Natural killer cell (primary cell): ENCODE measurements around the gene SLC23A2. TPM values are rescaled to one million over a fixed set of nuclear protein-coding genes. Genes with fewer than 3 reads are reported as not detected.

Source experiments
- ATAC-seq, 3 donors: fragments of 150-1000 bp in 2 of 3; fragments of 200-7000 bp in 1 of 3; cut with Tn5 transposase; 1 replicate in 1 of 3; 2 replicates in 2 of 3; pipeline ENCODE4 v1.10.0; 2021; ENCODE audit warnings: mild to moderate bottlenecking in 2 of 3, moderate library complexity in 2 of 3
- DNase-seq, 2 donors: peaks; one replicate each; pipeline versions ENCODE4 v3.0.0 to v3.0.0-alpha.2; 2013 to 2021; ENCODE audit warnings: mixed read lengths in 1 of 2
- H3K27ac ChIP-seq: one replicate; pipeline ENCODE4 v1.5.1; 2013; ENCODE audit warnings: mild to moderate bottlenecking, low read length
- H3K27me3 ChIP-seq: one replicate; pipeline ENCODE4 v1.6.1; 2013; ENCODE audit warnings: low read length; ENCODE audit not compliant: control insufficient read depth, insufficient read depth
- H3K36me3 ChIP-seq: one replicate; pipeline ENCODE4 v1.6.1; 2013; ENCODE audit warnings: low read length; ENCODE audit not compliant: control insufficient read depth, insufficient read depth
- H3K4me1 ChIP-seq: one replicate; pipeline ENCODE4 v1.6.1; 2013; ENCODE audit warnings: low read length; ENCODE audit not compliant: control insufficient read depth, insufficient read depth
- H3K4me3 ChIP-seq: one replicate; pipeline ENCODE4 v1.5.1; 2013; ENCODE audit warnings: low read length
- H3K9me3 ChIP-seq: one replicate; pipeline ENCODE4 v1.6.1; 2013; ENCODE audit warnings: low read length; ENCODE audit not compliant: control insufficient read depth, insufficient read depth
- H3K27ac Mint-ChIP-seq, 2 donors: one replicate each; pipeline ENCODE4 v1.8.0; 2022; ENCODE audit warnings: mild to moderate bottlenecking in 2 of 2, mixed read lengths in 2 of 2, moderate library complexity in 1 of 2
- H3K27me3 Mint-ChIP-seq, 2 donors: one replicate each; pipeline ENCODE4 v1.8.0; 2022; ENCODE audit warnings: low read depth in 2 of 2, mixed read lengths in 2 of 2
- H3K36me3 Mint-ChIP-seq: one replicate; pipeline ENCODE4 v1.8.0; 2022; ENCODE audit warnings: mixed read lengths
- H3K4me1 Mint-ChIP-seq, 2 donors: one replicate each; pipeline ENCODE4 v1.8.0; 2022; ENCODE audit warnings: mixed read lengths in 2 of 2
- H3K4me3 Mint-ChIP-seq: one replicate; pipeline ENCODE4 v1.8.0; 2022; ENCODE audit warnings: mild to moderate bottlenecking, moderate library complexity, mixed read lengths
- H3K9me3 Mint-ChIP-seq, 2 donors: one replicate each; pipeline ENCODE4 v1.8.0; 2022; ENCODE audit warnings: mixed read lengths in 2 of 2
- CTCF ChIP-seq: fragments of 200-600 bp; IDR thresholded peaks from one replicate; pipeline ENCODE4 v1.8.0; 2022; ENCODE audit warnings: antibody characterized with exemption
- WGBS: methylation state at CpG from one replicate; pipeline ENCODE4 v1.1.7; 2013; ENCODE audit warnings: missing lambda C conversion rate; ENCODE audit not compliant: insufficient coverage; 5-methylcytosine and 5-hydroxymethylcytosine counted together
- intact Hi-C: fragments of 100-400 bp; cut with micrococcal nuclease; formaldehyde crosslinking; loops from one replicate; pipeline ENCODE4 v1.14.2; 2022
- total RNA-seq, 4 donors: library from RNA; stranded (reverse); fragments of 120-200 nt in 1 of 4; gene quantifications; one replicate each; pipeline versions ENCODE4 v1.2.3 to v1.2.4, GENCODE V29; 2013 to 2022

The SLC23A2 gene
- total RNA-seq, 3 donors from 2014 or later (not counting 1 experiment from before 2014, with no cell fraction given), result 21.8 to 31.5 (median 26.0) TPM

GRCh38 chr20:4836473-4836872, 164.8 kb downstream of the SLC23A2 start:
- intact Hi-C loops, result no loop called here
- H3K4me1 ChIP-seq, result no peaks in the 10 kb centered on the region
- Mint-ChIP-seq H3K27me3 (peaks cover 0 to 12% of the 10 kb centered on the region in 2 donors), H3K9me3 (no peaks in the 10 kb centered on the region), H3K27ac (no peak overlapping the region), H3K36me3 (no peaks in the 10 kb centered on the region), H3K4me1 (no peaks in the 10 kb centered on the region), H3K4me3 (no peak overlapping the region)
- H3K27me3 ChIP-seq, result no peaks in the 10 kb centered on the region
- 87% methylated on average over 6 of the region's 6 CpGs for WGBS
- no peaks in the 10 kb centered on the region for H3K9me3 ChIP-seq
- ATAC-seq, result no peak
- DNase-seq, result no peak
- H3K4me3 ChIP-seq, result no peak overlapping the region
- H3K36me3 ChIP-seq, result no peaks in the 10 kb centered on the region
- no peak for TF ChIP-seq CTCF
- no peak overlapping the region for H3K27ac ChIP-seq

- no peaks in the 10 kb centered on the region for H3K4me1 Mint-ChIP-seq
- DNase-seq (no peak), ATAC-seq (no peak)
- 83% methylated on average over 16 of the region's 16 CpGs for WGBS
- Histone ChIP-seq H3K27ac (no peak overlapping the region), H3K4me3 (no peak overlapping the region), H3K36me3 (no peaks in the 10 kb centered on the region), H3K4me1 (no peaks in the 10 kb centered on the region), H3K27me3 (no peaks in the 10 kb centered on the region), H3K9me3 (no peaks in the 10 kb centered on the region)
- peaks cover 0 to 12% of the 10 kb centered on the region in 2 donors for H3K27me3 Mint-ChIP-seq
- intact Hi-C loops, result no loop called here
- H3K9me3 Mint-ChIP-seq, result no peaks in the 10 kb centered on the region
- no peak overlapping the region for H3K27ac Mint-ChIP-seq
- H3K4me3 Mint-ChIP-seq, result no peak overlapping the region
- no peaks in the 10 kb centered on the region for H3K36me3 Mint-ChIP-seq
- TF ChIP-seq CTCF, result no peak
These were observed 165.8 kb downstream of the SLC23A2 start for GRCh38 chr20:4835244-4836177.

- no peak for TF ChIP-seq CTCF
- H3K27me3 Mint-ChIP-seq, result peaks cover 0 to 12% of the 10 kb centered on the region in 2 donors
- H3K4me3 Mint-ChIP-seq, result no peak overlapping the region
- no peaks in the 10 kb centered on the region for H3K36me3 Mint-ChIP-seq
- intact Hi-C loops, result no loop called here
- Histone ChIP-seq H3K27me3 (no peaks in the 10 kb centered on the region), H3K36me3 (no peaks in the 10 kb centered on the region), H3K27ac (no peak overlapping the region), H3K4me1 (peaks cover 3% of the 10 kb centered on the region), H3K4me3 (no peak overlapping the region), H3K9me3 (no peaks in the 10 kb centered on the region)
- no peaks in the 10 kb centered on the region for H3K4me1 Mint-ChIP-seq
- no peak for DNase-seq
- no peaks in the 10 kb centered on the region for H3K9me3 Mint-ChIP-seq
- ATAC-seq, result no peak
- WGBS, result 91% methylated on average over 2 of the region's 6 CpGs
- no peak overlapping the region for H3K27ac Mint-ChIP-seq
These were observed 168.1 kb downstream of the SLC23A2 start for GRCh38 chr20:4833074-4833728.
